MCF 10A (cell line): ENCODE data around the gene UNC80. TPM values are rescaled to one million over a fixed set of nuclear protein-coding genes. Genes with fewer than 3 reads are reported as not detected.

Source experiments
- BruUV-seq: library from RNA; stranded (reverse); fragments of 400-500 nt; replicated peaks from 2 replicates; lab custom pipeline; 2021; lab: Mats Ljungman, UMichigan
- CTCF ChIA-PET: fragments of 300-600 bp; sonication (Branson Sonifier 250); formaldehyde crosslinking; extraction: SDS; loops from one replicate; lab custom pipeline; 2021; ENCODE audit warnings: antibody characterized with exemption, inconsistent platforms; lab: Yijun Ruan, JAX
- POLR2A ChIA-PET: fragments of 300-600, 350-650 bp; sonication (Branson Sonifier 250); formaldehyde crosslinking; extraction: SDS; loops from one replicate; lab custom pipeline; 2020; ENCODE audit warnings: antibody characterized with exemption, inconsistent platforms; lab: Yijun Ruan, JAX
- DNase-seq: peaks from one replicate; pipeline ENCODE4 v3.0.0-alpha.2; 2018; ENCODE audit not compliant: unreplicated experiment
- H3K27ac Mint-ChIP-seq: one replicate; pipeline ENCODE4 v1.8.0; 2022; ENCODE audit warnings: mild to moderate bottlenecking, low read depth, mixed read lengths; ENCODE audit not compliant: unreplicated experiment
- H3K27me3 Mint-ChIP-seq: one replicate; pipeline ENCODE4 v1.8.0; 2022; ENCODE audit warnings: mixed read lengths; ENCODE audit not compliant: insufficient read depth, unreplicated experiment
- H3K36me3 Mint-ChIP-seq: one replicate; pipeline ENCODE4 v1.8.0; 2022; ENCODE audit warnings: mild to moderate bottlenecking, moderate library complexity, mixed read lengths; ENCODE audit not compliant: insufficient read depth, unreplicated experiment
- H3K4me1 Mint-ChIP-seq: one replicate; pipeline ENCODE4 v1.8.0; 2022; ENCODE audit warnings: mixed read lengths; ENCODE audit not compliant: insufficient read depth, unreplicated experiment
- H3K4me3 Mint-ChIP-seq: one replicate; pipeline ENCODE4 v1.8.0; 2022; ENCODE audit warnings: mild to moderate bottlenecking, moderate library complexity, mixed read lengths; ENCODE audit not compliant: unreplicated experiment
- H3K9me3 Mint-ChIP-seq: one replicate; pipeline ENCODE4 v1.8.0; 2022; ENCODE audit warnings: mixed read lengths; ENCODE audit not compliant: unreplicated experiment
- intact Hi-C: fragments of 100-400 bp; cut with micrococcal nuclease; formaldehyde crosslinking; loops from 2 replicates; pipeline ENCODE4 v1.14.1; 2022
- total RNA-seq: library from RNA; stranded (reverse); gene quantifications from 2 replicates; pipeline ENCODE4 v1.2.3, GENCODE V29; 2022
- TF ChIP-seq, protein P1 (sequence below): fragments of 200-600 bp; IDR thresholded peaks from one replicate; pipeline ENCODE4 v1.8.0; 2022; ENCODE audit warnings: antibody characterized with exemption, mild to moderate bottlenecking; ENCODE audit not compliant: unreplicated experiment

Gene UNC80
- total RNA-seq, 1 experiment from 2014 or later = not detected

DNA sequence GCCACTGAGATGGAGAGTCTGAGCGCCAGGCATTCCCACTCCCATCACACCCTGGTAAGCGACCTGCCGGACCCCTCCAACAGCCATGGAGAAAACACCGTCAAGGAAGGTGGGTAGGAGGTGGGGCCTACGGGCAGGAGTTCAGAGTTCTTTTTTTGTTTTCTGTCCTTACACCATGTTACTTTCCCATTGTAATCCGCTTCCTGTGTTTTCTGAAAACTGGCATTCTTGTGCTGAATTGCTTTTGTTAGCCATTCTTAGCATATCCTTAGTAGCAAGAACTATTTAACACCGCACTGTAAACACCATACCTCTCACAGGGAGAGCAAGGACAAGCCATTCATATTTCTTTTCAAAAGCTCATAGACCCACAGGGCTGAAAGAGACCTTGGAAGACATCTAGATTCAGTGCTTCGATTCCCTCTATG, 46.2 kb downstream of the UNC80 start:
- CTCF ChIA-PET = no interaction called here
- H3K27ac Mint-ChIP-seq = no peak overlapping the region
- intact Hi-C loops = no loop called here

DNA sequence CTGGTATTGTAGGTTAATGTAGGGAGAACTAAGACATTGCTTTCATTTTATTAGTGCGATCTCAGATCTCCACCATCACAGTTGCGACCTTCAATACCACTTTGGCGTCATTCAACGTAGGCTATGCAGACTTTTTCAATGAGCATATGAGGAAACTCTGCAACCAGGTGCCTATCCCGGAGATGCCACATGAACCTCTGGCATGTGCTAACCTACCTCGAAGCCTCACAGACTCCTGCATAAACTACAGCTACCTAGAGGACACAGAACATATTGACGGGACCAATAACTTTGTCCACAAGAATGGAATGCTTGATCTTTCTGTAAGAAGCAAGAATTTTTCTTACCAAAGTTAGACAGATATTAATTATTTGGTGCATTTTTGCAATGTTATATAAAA, 47.3 kb downstream of the UNC80 start:
- POLR2A ChIA-PET = no interaction called here
- no TSS peak for BruUV-seq

More for the DNA sequence above, 46.2 kb downstream of the UNC80 start:
- no peaks in the 10 kb centered on the region for H3K36me3 Mint-ChIP-seq
- H3K27me3 Mint-ChIP-seq = no peaks in the 10 kb centered on the region
- BruUV-seq = no TSS peak
- H3K4me3 Mint-ChIP-seq = no peak overlapping the region
- no peaks in the 10 kb centered on the region for H3K4me1 Mint-ChIP-seq
- no peak for DNase-seq
- peaks cover 6% of the 10 kb centered on the region for H3K9me3 Mint-ChIP-seq
- POLR2A ChIA-PET = interaction anchor here (0.7 kb wide), 1 partner anchor 940 kb away, joined by 4 read pairs; no protein-coding TSS in a partner anchor
- TF ChIP-seq, protein P1, sequence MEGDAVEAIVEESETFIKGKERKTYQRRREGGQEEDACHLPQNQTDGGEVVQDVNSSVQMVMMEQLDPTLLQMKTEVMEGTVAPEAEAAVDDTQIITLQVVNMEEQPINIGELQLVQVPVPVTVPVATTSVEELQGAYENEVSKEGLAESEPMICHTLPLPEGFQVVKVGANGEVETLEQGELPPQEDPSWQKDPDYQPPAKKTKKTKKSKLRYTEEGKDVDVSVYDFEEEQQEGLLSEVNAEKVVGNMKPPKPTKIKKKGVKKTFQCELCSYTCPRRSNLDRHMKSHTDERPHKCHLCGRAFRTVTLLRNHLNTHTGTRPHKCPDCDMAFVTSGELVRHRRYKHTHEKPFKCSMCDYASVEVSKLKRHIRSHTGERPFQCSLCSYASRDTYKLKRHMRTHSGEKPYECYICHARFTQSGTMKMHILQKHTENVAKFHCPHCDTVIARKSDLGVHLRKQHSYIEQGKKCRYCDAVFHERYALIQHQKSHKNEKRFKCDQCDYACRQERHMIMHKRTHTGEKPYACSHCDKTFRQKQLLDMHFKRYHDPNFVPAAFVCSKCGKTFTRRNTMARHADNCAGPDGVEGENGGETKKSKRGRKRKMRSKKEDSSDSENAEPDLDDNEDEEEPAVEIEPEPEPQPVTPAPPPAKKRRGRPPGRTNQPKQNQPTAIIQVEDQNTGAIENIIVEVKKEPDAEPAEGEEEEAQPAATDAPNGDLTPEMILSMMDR = no peak

DNA sequence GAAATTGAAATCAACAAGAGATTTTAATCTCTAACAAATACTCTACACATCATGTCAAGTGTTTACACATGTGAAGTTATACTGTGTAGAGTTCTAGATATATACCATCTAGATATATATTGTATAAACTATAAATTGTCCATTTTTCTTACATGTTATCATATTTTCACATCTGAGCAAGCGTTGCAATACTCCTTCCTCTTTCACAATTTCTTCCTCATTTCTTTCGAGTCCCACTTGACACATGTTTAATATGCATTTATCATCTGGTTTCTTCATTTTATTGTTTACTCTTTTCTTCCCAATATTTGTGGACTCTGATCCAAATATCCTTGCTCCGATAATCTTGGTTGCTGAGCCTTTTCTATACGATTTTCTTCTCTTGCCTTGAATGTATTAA, 50.2 kb downstream of the UNC80 start:
- CTCF ChIA-PET = no interaction called here
- Mint-ChIP-seq H3K4me3 (no peak overlapping the region), H3K4me1 (no peaks in the 10 kb centered on the region), H3K9me3 (peaks cover 6% of the 10 kb centered on the region), H3K36me3 (no peaks in the 10 kb centered on the region), H3K27ac (no peak overlapping the region), H3K27me3 (no peaks in the 10 kb centered on the region)
- no TSS peak for BruUV-seq
- intact Hi-C loops = no loop called here
- TF ChIP-seq, protein P1 = no peak
- no peak for DNase-seq
- POLR2A ChIA-PET = no interaction called here

More for the DNA sequence above, 47.3 kb downstream of the UNC80 start:
- Mint-ChIP-seq H3K4me3 (no peak overlapping the region), H3K27me3 (no peaks in the 10 kb centered on the region), H3K9me3 (peaks cover 6% of the 10 kb centered on the region), H3K36me3 (no peaks in the 10 kb centered on the region), H3K4me1 (no peaks in the 10 kb centered on the region), H3K27ac (no peak overlapping the region)
- TF ChIP-seq, protein P1 = no peak
- no peak for DNase-seq
- CTCF ChIA-PET = no interaction called here
- intact Hi-C loops = no loop called here

DNA sequence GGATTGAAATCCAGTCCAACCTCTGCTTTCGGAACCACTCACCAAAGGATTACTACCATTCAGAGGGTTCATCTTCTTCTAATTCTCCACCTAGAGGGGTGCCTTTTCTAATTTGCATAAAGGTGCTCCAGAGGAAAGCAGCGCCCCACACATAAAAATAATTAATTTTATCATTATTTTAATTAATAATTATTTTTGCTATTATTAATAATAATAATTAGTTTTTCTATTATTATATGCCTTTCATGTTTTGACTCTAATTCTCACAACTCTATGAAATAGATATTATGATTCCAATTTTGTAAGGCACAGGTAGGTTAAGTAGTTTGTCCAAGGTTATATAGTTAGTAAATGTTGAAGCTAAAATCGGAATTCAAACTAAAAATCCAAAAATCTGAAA, 51.9 kb downstream of the UNC80 start:
- Mint-ChIP-seq H3K27me3 (no peaks in the 10 kb centered on the region), H3K4me1 (no peaks in the 10 kb centered on the region), H3K27ac (no peak overlapping the region), H3K9me3 (peaks cover 6% of the 10 kb centered on the region), H3K4me3 (no peak overlapping the region), H3K36me3 (no peaks in the 10 kb centered on the region)
- no TSS peak for BruUV-seq
- ChIA-PET CTCF (interaction anchor here (0.7 to 1.3 kb wide), 5 partner anchors 10 to 365 kb away, joined by 3 to 4 read pairs (median 4); no protein-coding TSS in a partner anchor), POLR2A (no interaction called here)
- intact Hi-C loops = no loop called here
- TF ChIP-seq, protein P1 = no peak
- DNase-seq = no peak
